Activated naive CD8-positive, alpha-beta T cell treated with anti-CD3 and anti-CD28 coated beads for 36 hours (primary cell): ENCODE results near the gene UBE2E3. TPM values are rescaled to one million over a fixed set of nuclear protein-coding genes. Genes with fewer than 3 reads are reported as not detected.

Source experiments
- DNase-seq: peaks from one replicate; pipeline ENCODE4 v3.0.0; 2021
- H3K27ac Mint-ChIP-seq: one replicate; pipeline ENCODE4 v1.8.0; 2022; ENCODE audit warnings: mild to moderate bottlenecking, moderate library complexity, mixed read lengths
- H3K27me3 Mint-ChIP-seq: one replicate; pipeline ENCODE4 v1.8.0; 2022; ENCODE audit warnings: mild to moderate bottlenecking, mixed read lengths
- H3K36me3 Mint-ChIP-seq: one replicate; pipeline ENCODE4 v1.8.0; 2021; ENCODE audit warnings: mild to moderate bottlenecking, mixed read lengths
- H3K4me1 Mint-ChIP-seq: one replicate; pipeline ENCODE4 v1.8.0; 2021; ENCODE audit warnings: mixed read lengths
- H3K4me3 Mint-ChIP-seq: one replicate; pipeline ENCODE4 v1.8.0; 2022; ENCODE audit warnings: mild to moderate bottlenecking, moderate library complexity, mixed read lengths
- H3K9me3 Mint-ChIP-seq: one replicate; pipeline ENCODE4 v1.8.0; 2022; ENCODE audit warnings: mixed read lengths
- total RNA-seq, 2 experiments: library from RNA; stranded (reverse); gene quantifications; one replicate each; pipeline ENCODE4 v1.2.3, GENCODE V29; 2021

The UBE2E3 gene
- total RNA-seq, 2 experiments from 2014 or later = 30.2 to 34.6 TPM

DNA sequence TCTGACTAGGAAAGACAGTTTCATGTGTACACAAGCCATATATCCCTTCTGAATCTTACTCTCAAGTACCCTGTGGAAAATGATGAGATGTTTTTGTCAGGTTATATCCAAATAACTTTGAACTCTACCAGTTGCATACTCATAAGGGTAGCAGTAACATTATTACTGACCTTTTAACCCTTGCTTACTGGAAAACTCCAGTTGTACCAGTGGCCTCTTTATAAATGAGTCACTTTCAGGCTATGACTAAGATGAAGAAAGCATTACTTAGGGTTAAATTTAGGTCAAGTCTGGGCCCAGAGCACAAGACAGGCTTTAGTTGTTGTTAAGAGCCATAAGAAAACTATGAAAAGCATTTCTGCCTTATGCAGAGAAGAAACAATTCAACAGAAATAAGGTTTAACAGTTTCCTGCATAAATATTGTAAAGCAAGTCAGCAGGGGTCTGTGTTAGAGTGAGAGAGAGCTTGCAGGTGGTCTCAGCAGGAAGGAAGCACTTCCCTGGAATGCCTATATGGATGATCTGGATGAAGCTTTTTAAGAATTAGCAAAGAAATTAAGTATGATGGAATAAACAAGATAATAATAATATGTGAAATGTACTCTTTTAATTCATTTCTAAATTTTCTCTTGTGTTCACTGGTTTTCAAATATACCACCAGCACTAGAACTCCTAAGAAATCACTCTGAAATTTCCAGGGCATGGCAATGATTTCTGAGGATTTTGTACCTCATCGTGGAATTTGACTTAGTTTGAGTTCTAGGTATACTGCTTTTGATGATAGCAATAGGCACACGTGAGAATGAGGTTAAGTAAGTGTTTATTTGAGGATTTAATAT lies 126.6 kb downstream of the UBE2E3 start:
- no peak for DNase-seq
- peaks cover 36% of the 10 kb centered on the region for H3K4me1 Mint-ChIP-seq
- peak overlapping the region; percentile 84 for H3K27ac Mint-ChIP-seq
- no peaks in the 10 kb centered on the region for H3K27me3 Mint-ChIP-seq
- H3K9me3 Mint-ChIP-seq = peaks cover 11% of the 10 kb centered on the region
- H3K4me3 Mint-ChIP-seq = peak overlapping the region; percentile 50
- peaks cover 14% of the 10 kb centered on the region for H3K36me3 Mint-ChIP-seq

DNA sequence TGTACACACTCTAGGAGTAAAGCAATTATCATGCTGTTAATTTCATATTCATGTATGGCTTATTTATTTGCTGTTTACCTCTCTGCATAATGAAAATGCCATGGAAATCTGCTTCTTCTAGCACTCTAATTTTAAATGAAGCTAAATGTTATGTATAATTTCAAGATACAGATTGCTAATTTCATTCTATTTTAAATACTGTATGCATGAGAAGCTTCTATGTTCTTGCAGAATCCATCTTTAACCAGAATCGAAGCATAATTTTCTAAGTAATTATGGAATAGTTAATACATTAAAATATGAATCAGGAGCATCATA lies 127.2 kb downstream of the UBE2E3 start:
- Mint-ChIP-seq H3K4me3 (no peak overlapping the region), H3K36me3 (peaks cover 14% of the 10 kb centered on the region), H3K27me3 (no peaks in the 10 kb centered on the region), H3K4me1 (peaks cover 36% of the 10 kb centered on the region), H3K27ac (no peak overlapping the region), H3K9me3 (peaks cover 11% of the 10 kb centered on the region)
- DNase-seq = no peak

- peaks cover 13% of the 10 kb centered on the region for H3K36me3 Mint-ChIP-seq
- no peaks in the 10 kb centered on the region for H3K27me3 Mint-ChIP-seq
- no peak overlapping the region for H3K4me3 Mint-ChIP-seq
- H3K9me3 Mint-ChIP-seq = peaks cover 11% of the 10 kb centered on the region
- peaks cover 35% of the 10 kb centered on the region for H3K4me1 Mint-ChIP-seq
- H3K27ac Mint-ChIP-seq = no peak overlapping the region
- no peak for DNase-seq
Observed at GRCh38 chr2:181111059-181111458, 130.7 kb downstream of the UBE2E3 start.

DNA sequence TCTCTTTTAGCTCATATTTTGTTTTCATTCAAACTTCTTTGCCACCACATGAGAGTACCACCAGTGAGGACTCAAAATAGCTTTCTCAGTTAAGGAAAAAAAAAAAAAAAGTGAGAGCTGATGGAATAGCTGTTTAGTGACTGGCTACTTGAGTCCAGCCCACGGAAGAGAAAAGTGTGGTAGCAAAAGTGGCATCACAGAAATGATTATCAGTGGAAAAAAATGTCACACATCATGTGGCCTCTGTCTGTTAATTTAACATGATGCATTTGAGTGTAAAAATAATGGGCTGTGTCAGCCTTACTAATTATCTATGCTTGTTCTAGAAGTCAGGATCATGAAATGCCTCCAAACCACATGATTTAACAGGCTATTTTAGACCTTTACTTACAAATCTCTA lies 132.5 kb downstream of the UBE2E3 start:
- Mint-ChIP-seq H3K36me3 (peaks cover 10% of the 10 kb centered on the region), H3K4me3 (no peak overlapping the region), H3K27me3 (no peaks in the 10 kb centered on the region)

More for the DNA sequence above, 132.5 kb downstream of the UBE2E3 start:
- no peak for DNase-seq
- Mint-ChIP-seq H3K9me3 (peaks cover 9% of the 10 kb centered on the region), H3K4me1 (peaks cover 27% of the 10 kb centered on the region), H3K27ac (no peak overlapping the region)
